ENCODE measurements around the gene RNASE11.

- TF ChIP-seq CTCF (IDR thresholded peaks at IDR 0.05), result no peak
- TF ChIP-seq POLR2A (IDR thresholded peaks at IDR 0.05), result no peak
Measured at GRCh38 chr14:20630340-20631022, 42.7 kb upstream of the RNASE11 start.
